Calu3 (cell line): Measurements from ENCODE around the gene VWF. TPM values are rescaled to one million over a fixed set of nuclear protein-coding genes. Genes with fewer than 3 reads are reported as not detected.
A peak's percentile ranks its signal among the peaks of the same experiment; 100 is the strongest.

ENCODE experiments used
- BruUV-seq: library from RNA; stranded (reverse); fragments of 400-500 nt; replicated peaks from 2 replicates; lab custom pipeline; 2021; lab: Mats Ljungman, UMichigan
- CTCF ChIA-PET: fragments of 300-600 bp; sonication (Branson Sonifier 250); formaldehyde crosslinking; loops from one replicate; lab custom pipeline; 2022; ENCODE audit warnings: antibody characterized with exemption; lab: Charles Lee
- DNase-seq: peaks from one replicate; pipeline ENCODE4 v3.0.0; 2022
- H3K27ac Mint-ChIP-seq: one replicate; pipeline ENCODE4 v1.8.0; 2022; ENCODE audit warnings: mixed read lengths; ENCODE audit not compliant: unreplicated experiment
- H3K27me3 Mint-ChIP-seq: one replicate; pipeline ENCODE4 v1.8.0; 2022; ENCODE audit warnings: mixed read lengths; ENCODE audit not compliant: unreplicated experiment
- H3K36me3 Mint-ChIP-seq: one replicate; pipeline ENCODE4 v1.8.0; 2022; ENCODE audit warnings: mild to moderate bottlenecking, moderate library complexity, mixed read lengths; ENCODE audit not compliant: insufficient read depth, unreplicated experiment
- H3K4me1 Mint-ChIP-seq: one replicate; pipeline ENCODE4 v1.8.0; 2022; ENCODE audit warnings: mild to moderate bottlenecking, low read depth, mixed read lengths; ENCODE audit not compliant: unreplicated experiment
- H3K4me3 Mint-ChIP-seq: one replicate; pipeline ENCODE4 v1.8.0; 2022; ENCODE audit warnings: mild to moderate bottlenecking, low read depth, moderate library complexity, mixed read lengths; ENCODE audit not compliant: unreplicated experiment
- H3K9me3 Mint-ChIP-seq: one replicate; pipeline ENCODE4 v1.8.0; 2022; ENCODE audit warnings: low read depth, mixed read lengths; ENCODE audit not compliant: unreplicated experiment
- intact Hi-C: fragments of 100-400 bp; cut with micrococcal nuclease; formaldehyde crosslinking; loops from one replicate; pipeline ENCODE4 v1.10.0; 2022; ENCODE audit not compliant: unreplicated experiment
- total RNA-seq: library from RNA; stranded (reverse); gene quantifications from 2 replicates; pipeline ENCODE4 v1.2.3, GENCODE V29; 2022
- TF ChIP-seq, protein P1 (sequence below): fragments of 200-600 bp; IDR thresholded peaks from one replicate; pipeline ENCODE4 v1.8.0; 2022; ENCODE audit warnings: antibody characterized with exemption; ENCODE audit not compliant: unreplicated experiment

The VWF gene
- total RNA-seq, 1 experiment from 2014 or later = not detected

DNA sequence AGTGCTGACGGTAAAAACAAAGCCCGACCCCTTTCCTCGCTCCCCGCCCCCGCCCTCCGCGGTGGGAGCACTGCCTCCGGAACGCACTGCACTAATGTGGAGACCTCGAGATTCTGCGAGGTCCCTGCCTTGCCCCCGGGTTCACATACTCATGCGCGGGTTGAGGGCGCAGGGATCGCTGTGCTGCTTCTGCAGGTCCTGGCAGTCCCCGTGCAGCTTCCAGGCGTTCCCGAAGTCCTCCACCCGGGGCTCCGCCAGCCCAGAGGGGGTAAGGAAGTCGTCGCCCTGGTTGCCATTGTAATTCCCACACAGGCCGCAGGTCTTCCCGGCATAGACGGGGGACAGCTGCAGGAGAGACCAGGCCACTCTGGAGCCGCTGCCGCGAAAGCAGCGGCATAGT is 66.8 kb downstream of the VWF start:
- H3K4me1 Mint-ChIP-seq = no peaks in the 10 kb centered on the region
- no peaks in the 10 kb centered on the region for H3K36me3 Mint-ChIP-seq
- intact Hi-C loops = no loop called here
- BruUV-seq = no TSS peak
- CTCF ChIA-PET = interaction anchor here (0.6 kb wide), 1 partner anchor 11 kb away, joined by 3 read pairs; no protein-coding TSS in a partner anchor
- no peak for DNase-seq
- H3K27me3 Mint-ChIP-seq = peaks cover 21% of the 10 kb centered on the region
- no peak overlapping the region for H3K4me3 Mint-ChIP-seq
- H3K27ac Mint-ChIP-seq = no peak overlapping the region
- no peaks in the 10 kb centered on the region for H3K9me3 Mint-ChIP-seq
- TF ChIP-seq, protein P1, sequence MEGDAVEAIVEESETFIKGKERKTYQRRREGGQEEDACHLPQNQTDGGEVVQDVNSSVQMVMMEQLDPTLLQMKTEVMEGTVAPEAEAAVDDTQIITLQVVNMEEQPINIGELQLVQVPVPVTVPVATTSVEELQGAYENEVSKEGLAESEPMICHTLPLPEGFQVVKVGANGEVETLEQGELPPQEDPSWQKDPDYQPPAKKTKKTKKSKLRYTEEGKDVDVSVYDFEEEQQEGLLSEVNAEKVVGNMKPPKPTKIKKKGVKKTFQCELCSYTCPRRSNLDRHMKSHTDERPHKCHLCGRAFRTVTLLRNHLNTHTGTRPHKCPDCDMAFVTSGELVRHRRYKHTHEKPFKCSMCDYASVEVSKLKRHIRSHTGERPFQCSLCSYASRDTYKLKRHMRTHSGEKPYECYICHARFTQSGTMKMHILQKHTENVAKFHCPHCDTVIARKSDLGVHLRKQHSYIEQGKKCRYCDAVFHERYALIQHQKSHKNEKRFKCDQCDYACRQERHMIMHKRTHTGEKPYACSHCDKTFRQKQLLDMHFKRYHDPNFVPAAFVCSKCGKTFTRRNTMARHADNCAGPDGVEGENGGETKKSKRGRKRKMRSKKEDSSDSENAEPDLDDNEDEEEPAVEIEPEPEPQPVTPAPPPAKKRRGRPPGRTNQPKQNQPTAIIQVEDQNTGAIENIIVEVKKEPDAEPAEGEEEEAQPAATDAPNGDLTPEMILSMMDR = no peak

DNA sequence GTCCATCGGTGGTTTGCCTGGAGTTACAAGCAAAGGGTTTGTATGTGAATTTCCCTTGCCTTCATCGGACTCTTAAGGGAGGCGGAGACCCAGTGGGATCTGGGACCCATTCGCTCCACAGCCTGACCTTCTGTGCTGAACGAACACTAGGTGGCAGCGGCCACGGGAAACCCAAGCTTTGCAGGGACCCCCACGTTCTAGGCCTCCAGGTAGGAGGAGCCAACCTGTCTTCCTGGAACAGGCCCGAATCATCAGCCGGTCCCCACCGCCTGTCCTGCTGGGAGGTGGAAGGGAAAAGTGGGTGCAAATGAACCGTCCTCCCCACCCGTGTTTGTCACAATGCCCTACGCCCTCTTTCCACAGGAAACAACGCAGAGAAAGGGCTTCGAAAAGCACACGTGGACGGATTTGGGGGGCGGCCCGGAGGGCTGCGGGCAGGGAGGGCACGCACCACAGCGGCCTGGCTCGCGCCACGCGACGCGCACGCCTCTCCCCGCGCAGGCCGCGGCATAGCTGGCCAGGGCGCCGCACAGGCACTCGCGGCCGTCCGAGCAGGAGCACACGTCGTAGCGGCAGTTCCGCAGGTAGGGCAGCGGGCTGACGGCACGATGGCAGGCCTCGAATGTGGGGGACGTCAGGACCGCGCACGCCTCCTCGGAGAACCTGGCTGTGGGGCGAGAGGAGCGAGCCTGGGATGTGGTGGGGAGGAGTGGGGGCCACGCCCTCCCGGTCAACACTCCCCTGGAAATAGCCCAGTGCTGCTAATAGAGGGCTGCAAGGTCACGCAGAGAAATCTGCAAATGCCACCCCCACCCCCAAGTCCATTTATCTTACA is 67.8 kb downstream of the VWF start:
- Mint-ChIP-seq H3K27me3 (peaks cover 21% of the 10 kb centered on the region), H3K4me1 (no peaks in the 10 kb centered on the region), H3K4me3 (peak overlapping the region; percentile 24), H3K9me3 (no peaks in the 10 kb centered on the region), H3K36me3 (no peaks in the 10 kb centered on the region), H3K27ac (no peak overlapping the region)
- BruUV-seq = no TSS peak
- DNase-seq = no peak
- TF ChIP-seq, protein P1 = peak; percentile 18
- intact Hi-C loops = no loop called here
- CTCF ChIA-PET = no interaction called here

DNA sequence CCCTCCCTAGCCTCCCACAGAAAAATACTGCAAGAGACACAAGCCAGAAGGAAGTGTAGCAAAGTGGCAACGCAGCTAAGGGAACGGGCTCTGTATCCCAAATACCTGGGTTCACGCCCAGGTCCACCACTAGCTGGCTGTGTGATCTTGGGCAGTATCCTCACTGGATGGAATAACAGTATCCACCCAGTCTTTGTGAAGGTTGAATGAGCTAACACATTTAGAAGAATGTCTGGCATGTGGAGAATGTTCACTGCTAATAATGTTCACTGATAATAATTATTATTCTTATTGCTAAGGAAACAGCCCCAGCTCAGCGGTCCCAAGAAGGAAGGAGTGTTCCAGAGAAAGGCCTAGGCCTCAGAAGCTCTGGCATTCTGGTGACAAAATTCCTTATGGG is 70.9 kb downstream of the VWF start:
- TF ChIP-seq, protein P1 = no peak
- intact Hi-C loops = no loop called here
- peaks cover 18% of the 10 kb centered on the region for H3K27me3 Mint-ChIP-seq
- H3K27ac Mint-ChIP-seq = no peak overlapping the region
- H3K4me1 Mint-ChIP-seq = no peaks in the 10 kb centered on the region
- no peaks in the 10 kb centered on the region for H3K9me3 Mint-ChIP-seq
- no TSS peak for BruUV-seq
- no peaks in the 10 kb centered on the region for H3K36me3 Mint-ChIP-seq
- DNase-seq = peak; percentile 25
- CTCF ChIA-PET = interaction anchor here (0.5 to 1.2 kb wide), 3 partner anchors 14 to 230 kb away, joined by 3 to 5 read pairs (median 5); no protein-coding TSS in a partner anchor
- H3K4me3 Mint-ChIP-seq = no peak overlapping the region

- H3K4me3 Mint-ChIP-seq = no peak overlapping the region
Observed at GRCh38 chr12:6052940-6053329, 71.5 kb downstream of the VWF start.

More at GRCh38 chr12:6052940-6053329, 71.5 kb downstream of the VWF start:
- BruUV-seq = no TSS peak
- Mint-ChIP-seq H3K4me1 (no peaks in the 10 kb centered on the region), H3K27me3 (peaks cover 18% of the 10 kb centered on the region), H3K36me3 (no peaks in the 10 kb centered on the region), H3K9me3 (no peaks in the 10 kb centered on the region), H3K27ac (no peak overlapping the region)
- intact Hi-C loops = no loop called here
- TF ChIP-seq, protein P1 = no peak
- DNase-seq = no peak
- CTCF ChIA-PET = interaction anchor here (0.5 to 1.2 kb wide), 3 partner anchors 56 to 1809 kb away, joined by 3 to 11 read pairs (median 5); no protein-coding TSS in a partner anchor
